ENCODE results near the gene IGSF3. TPM values are rescaled to one million over a fixed set of nuclear protein-coding genes. Genes with fewer than 3 reads are reported as not detected.

Gene IGSF3
- total RNA-seq, 2 donors from 2014 or later: 21.4 to 30.6 TPM

- intact Hi-C loops (cut with DNase I): no loop called here
- H3K27ac ChIP-seq: no peak overlapping the region
Measured at GRCh38 chr1:116668277-116668676, 744 bp upstream of the IGSF3 start.

GRCh38 chr1:116667078-116667574, 407 bp downstream of the IGSF3 start:
- H3K9ac ChIP-seq (ENCODE audit: low read depth in 2 of 2, low read length in 2 of 2): peak overlapping the region; percentile 63 to 80
- intact Hi-C loops (cut with DNase I): no loop called here
- DNase-seq: peak; percentile 47

More at GRCh38 chr1:116668277-116668676, 744 bp upstream of the IGSF3 start:
- H3K9me3 ChIP-seq: no peaks in the 10 kb centered on the region
- TF ChIP-seq, protein P1, sequence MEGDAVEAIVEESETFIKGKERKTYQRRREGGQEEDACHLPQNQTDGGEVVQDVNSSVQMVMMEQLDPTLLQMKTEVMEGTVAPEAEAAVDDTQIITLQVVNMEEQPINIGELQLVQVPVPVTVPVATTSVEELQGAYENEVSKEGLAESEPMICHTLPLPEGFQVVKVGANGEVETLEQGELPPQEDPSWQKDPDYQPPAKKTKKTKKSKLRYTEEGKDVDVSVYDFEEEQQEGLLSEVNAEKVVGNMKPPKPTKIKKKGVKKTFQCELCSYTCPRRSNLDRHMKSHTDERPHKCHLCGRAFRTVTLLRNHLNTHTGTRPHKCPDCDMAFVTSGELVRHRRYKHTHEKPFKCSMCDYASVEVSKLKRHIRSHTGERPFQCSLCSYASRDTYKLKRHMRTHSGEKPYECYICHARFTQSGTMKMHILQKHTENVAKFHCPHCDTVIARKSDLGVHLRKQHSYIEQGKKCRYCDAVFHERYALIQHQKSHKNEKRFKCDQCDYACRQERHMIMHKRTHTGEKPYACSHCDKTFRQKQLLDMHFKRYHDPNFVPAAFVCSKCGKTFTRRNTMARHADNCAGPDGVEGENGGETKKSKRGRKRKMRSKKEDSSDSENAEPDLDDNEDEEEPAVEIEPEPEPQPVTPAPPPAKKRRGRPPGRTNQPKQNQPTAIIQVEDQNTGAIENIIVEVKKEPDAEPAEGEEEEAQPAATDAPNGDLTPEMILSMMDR (IDR thresholded peaks at IDR 0.05): no peak
- H3K27me3 ChIP-seq: no peaks in the 10 kb centered on the region
- H3K36me3 ChIP-seq: no peaks in the 10 kb centered on the region
- no peak overlapping the region for H3K4me3 ChIP-seq
- no peak for DNase-seq
- no peaks in the 10 kb centered on the region for H3K4me1 ChIP-seq
- no peak overlapping the region for H3K9ac ChIP-seq (ENCODE audit: low read depth in 2 of 2, low read length in 2 of 2)

DNA sequence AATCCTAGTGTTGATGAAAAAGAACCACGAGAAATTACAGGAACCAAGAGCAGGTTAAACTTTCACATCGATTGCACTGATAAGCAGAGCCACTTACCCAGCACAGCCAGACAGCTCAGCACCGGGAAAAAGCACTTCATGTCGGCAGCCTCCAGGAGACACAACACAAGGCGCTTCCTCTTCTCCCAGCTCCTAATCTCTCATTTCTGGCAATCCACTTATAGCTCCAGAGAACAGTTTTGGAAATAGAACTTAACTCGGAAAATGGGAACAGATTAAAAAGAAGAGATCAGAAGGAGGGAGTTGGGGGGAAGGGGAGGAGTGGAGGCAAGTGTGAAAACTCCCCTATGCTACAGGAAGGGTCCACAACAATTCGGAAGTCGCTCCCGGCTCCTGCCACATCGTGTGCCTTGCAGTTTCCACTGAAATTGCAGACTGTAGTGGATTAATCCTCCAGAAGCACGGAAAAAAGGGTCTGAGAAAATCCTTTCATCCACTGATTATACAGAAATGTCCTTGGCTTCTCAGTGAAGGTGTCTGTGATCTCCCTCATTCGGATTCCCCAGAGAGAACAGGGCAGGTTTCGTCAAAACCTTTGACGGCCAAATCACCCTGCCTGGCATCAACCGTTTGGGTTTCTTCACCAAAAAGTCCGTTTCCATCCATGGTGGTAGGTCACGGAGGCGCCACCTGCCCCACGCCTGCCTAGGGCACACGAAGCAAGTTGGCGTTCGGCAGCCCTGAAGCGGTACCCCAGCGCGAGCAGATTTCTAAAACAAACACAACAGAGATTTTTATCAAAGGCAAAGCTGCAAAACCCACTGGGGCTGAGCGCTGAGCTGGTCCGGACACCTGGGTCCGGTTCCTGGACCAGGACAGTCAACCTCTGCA, 1.1 kb downstream of the IGSF3 start:
- intact Hi-C loops (cut with DNase I): no loop called here

More at GRCh38 chr1:116667078-116667574, 407 bp downstream of the IGSF3 start:
- Histone ChIP-seq H3K9me3 (no peaks in the 10 kb centered on the region), H3K4me3 (peak overlapping the region; percentile 56), H3K36me3 (no peaks in the 10 kb centered on the region), H3K27ac (peak overlapping the region; percentile 37), H3K4me1 (no peaks in the 10 kb centered on the region), H3K27me3 (no peaks in the 10 kb centered on the region)
- TF ChIP-seq, protein P1 (IDR thresholded peaks at IDR 0.05): no peak

GRCh38 chr1:116664978-116665371, 2.6 kb downstream of the IGSF3 start:
- TF ChIP-seq, protein P1 (IDR thresholded peaks at IDR 0.05): no peak
- Histone ChIP-seq H3K4me3 (peak overlapping the region; percentile 9), H3K9ac (ENCODE audit: low read depth in 2 of 2, low read length in 2 of 2) (no peak overlapping the region), H3K9me3 (no peaks in the 10 kb centered on the region), H3K4me1 (no peaks in the 10 kb centered on the region), H3K27me3 (no peaks in the 10 kb centered on the region), H3K27ac (peak overlapping the region; percentile 33), H3K36me3 (no peaks in the 10 kb centered on the region)
- peak; percentile 27 for DNase-seq
- intact Hi-C loops (cut with DNase I): no loop called here

More for the DNA sequence above, 1.1 kb downstream of the IGSF3 start:
- Histone ChIP-seq H3K27ac (peak overlapping the region; percentile 37), H3K27me3 (no peaks in the 10 kb centered on the region), H3K36me3 (no peaks in the 10 kb centered on the region), H3K4me1 (no peaks in the 10 kb centered on the region), H3K9ac (ENCODE audit: low read depth in 2 of 2, low read length in 2 of 2) (peak overlapping the region; percentile 63 to 80), H3K4me3 (peak overlapping the region; percentile 56), H3K9me3 (no peaks in the 10 kb centered on the region)
- peak; percentile 46 for DNase-seq
- TF ChIP-seq, protein P1 (IDR thresholded peaks at IDR 0.05): no peak

DNA sequence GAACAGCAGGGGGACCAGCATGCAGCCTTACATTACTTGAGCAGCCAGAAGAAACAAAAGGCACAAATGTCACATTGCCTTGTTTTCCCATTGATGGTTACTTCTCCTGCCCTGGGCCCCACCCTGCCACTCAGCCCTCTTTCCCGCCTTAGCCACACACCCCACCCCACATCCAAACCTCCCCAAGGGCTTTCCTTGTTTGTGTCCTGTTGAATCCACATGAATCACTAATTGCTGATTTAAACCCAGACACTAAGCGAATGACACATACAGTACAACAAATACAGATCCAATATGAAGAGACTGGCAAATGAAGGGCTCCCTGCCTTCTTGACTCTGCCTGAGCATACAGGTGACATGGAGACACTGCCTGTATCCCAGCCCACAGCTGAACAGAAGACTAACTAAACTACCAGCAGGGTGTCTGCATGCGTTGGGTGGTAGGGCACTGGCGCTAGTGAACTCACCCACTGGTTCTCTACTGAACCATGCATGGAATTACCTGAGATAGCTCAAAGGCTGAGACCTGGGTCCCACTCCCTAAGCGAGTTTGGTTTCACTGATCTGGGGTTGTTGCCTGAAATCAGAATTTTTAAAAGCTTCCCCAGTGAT, 3.1 kb downstream of the IGSF3 start:
- TF ChIP-seq, protein P1 (IDR thresholded peaks at IDR 0.05): no peak
- no peak overlapping the region for H3K4me3 ChIP-seq

More for the DNA sequence above, 3.1 kb downstream of the IGSF3 start:
- Histone ChIP-seq H3K9ac (ENCODE audit: low read depth in 2 of 2, low read length in 2 of 2) (peak overlapping the region in 1 of 2 donors; percentile 12), H3K4me1 (no peaks in the 10 kb centered on the region), H3K27me3 (no peaks in the 10 kb centered on the region), H3K36me3 (no peaks in the 10 kb centered on the region), H3K27ac (peak overlapping the region; percentile 33), H3K9me3 (no peaks in the 10 kb centered on the region)
- peak; percentile 44 for DNase-seq
- intact Hi-C loops (cut with DNase I): no loop called here
